ENCODE measurements around the gene FNIP1.

Gene FNIP1

DNA sequence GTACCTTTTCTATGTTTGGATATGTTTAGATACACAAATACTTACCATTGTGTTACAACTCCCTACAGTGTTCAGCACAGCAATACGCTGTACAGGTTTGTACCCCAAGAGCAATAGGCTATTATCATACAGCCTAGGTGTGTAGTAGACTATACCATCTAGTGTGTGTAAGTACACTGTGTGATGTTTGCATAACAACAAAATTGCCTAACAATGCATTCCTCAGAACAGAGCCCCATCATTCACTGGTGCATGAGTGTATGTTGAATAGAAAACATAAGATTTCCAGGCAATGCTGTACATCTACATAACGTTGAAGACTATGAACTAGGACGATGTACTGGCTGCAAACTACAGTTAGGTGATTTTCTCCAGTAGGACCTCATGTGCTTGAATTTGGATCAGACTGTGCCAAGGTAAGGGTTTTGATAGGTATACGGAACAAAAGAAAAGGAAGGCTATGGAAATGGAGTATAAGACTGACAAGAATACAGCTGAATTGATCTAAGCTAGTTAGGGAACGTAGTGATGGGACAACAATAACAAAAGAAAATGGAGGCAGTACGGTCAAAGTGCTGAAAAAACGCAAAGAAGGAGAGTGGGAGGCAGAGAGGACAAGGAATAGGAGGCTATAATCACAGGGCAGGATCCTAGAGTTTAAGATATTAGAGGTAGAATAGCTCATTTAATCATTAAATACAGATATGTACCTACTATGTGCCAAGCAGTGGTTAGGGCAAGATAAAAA lies 46.9 kb downstream of the FNIP1 start:
- no peak for DNase-seq (ENCODE audit: extremely low read depth, low read depth)
- TF ChIP-seq CTCF (IDR thresholded peaks at IDR 0.05; ENCODE audit: low read depth, low read length): no peak

DNA sequence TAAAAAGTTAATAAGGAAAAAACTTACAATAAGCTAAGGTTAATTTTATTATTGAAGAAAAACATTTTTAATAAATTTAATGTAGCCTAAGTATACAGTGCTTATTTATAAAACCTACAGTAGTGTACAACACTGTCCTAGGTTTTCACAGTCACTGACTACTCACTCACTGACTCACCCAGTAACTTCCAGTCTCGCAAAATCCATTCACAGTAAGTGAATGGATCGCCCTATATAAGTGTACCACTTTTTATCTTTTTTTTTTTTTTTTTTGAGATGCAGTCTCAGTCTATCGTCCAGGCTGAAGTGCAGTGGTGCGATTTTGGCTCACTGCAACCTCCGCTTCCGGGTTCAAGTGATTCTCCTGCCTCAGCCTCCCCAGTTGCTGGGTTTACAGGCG lies 47.7 kb downstream of the FNIP1 start:
- DNase-seq (ENCODE audit: extremely low read depth, low read depth): no peak

GRCh38 chr5:131747180-131748105 lies 49.4 kb downstream of the FNIP1 start:
- no peak for TF ChIP-seq CTCF (IDR thresholded peaks at IDR 0.05; ENCODE audit: low read depth, low read length)
- DNase-seq (ENCODE audit: extremely low read depth, low read depth): no peak

More for the DNA sequence above, 47.7 kb downstream of the FNIP1 start:
- no peak for TF ChIP-seq CTCF (IDR thresholded peaks at IDR 0.05; ENCODE audit: low read depth, low read length)

DNA sequence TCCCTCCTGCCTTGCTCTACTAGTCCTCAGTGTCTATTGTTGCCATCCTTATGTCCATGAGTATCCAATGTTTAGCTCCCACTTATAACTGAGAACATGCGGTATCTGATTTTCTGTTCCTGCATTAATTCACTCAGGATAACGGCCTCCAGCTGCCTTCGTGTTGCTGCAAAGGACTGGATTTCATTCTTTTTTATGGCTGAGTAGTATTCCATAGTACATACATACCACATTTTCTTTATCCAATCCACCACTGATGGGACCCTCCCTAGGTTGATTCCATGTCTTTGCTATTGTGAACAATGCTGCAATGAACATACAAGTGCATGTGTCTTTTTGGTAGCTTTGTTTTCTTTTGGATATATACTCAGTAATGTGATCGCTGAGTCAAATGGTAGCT lies 50.4 kb downstream of the FNIP1 start:
- TF ChIP-seq CTCF (IDR thresholded peaks at IDR 0.05; ENCODE audit: low read depth, low read length): no peak
- DNase-seq (ENCODE audit: extremely low read depth, low read depth): no peak

- no peak for TF ChIP-seq CTCF (IDR thresholded peaks at IDR 0.05; ENCODE audit: low read depth, low read length)
- DNase-seq (ENCODE audit: extremely low read depth, low read depth): no peak
Measured at GRCh38 chr5:131745703-131746102, 51.1 kb downstream of the FNIP1 start.

- DNase-seq (ENCODE audit: extremely low read depth, low read depth): no peak
- TF ChIP-seq CTCF (IDR thresholded peaks at IDR 0.05; ENCODE audit: low read depth, low read length): no peak
Measured at GRCh38 chr5:131745155-131745554, 51.7 kb downstream of the FNIP1 start.

DNA sequence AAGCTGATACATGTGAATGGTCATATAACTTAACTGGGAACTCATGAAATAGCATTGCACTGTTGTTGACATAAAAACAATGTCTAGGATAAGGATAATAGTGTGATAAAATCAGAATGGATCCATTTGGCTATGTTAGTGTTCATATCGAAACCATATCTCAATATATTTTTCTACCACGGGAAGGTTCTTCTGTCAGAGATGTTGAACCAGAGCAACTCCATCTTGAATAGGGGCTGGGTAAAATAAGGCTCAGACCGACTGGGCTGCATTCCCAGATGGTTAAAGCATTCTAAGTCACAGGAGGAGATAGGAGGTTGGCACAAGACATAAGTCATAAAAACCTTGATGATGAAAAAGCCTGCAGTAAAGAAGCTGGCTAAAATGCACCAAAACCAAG lies 56.3 kb downstream of the FNIP1 start:
- no peak for DNase-seq (ENCODE audit: extremely low read depth, low read depth)

More for the DNA sequence above, 56.3 kb downstream of the FNIP1 start:
- no peak for TF ChIP-seq CTCF (IDR thresholded peaks at IDR 0.05; ENCODE audit: low read depth, low read length)
